GM18505 (cell line): ENCODE measurements around the gene CCDC196.
"Not testable (repeated sequence)": the region's sequence is repeated elsewhere in the genome, so short reads cannot be mapped to it uniquely, and the experiment has no call there.

Experiments
- ATAC-seq: cut with Tn5 transposase; IDR thresholded peaks from one replicate; pipeline ENCODE4 v1.9.1; 2021; ENCODE audit not compliant: unreplicated experiment
- POLR2A ChIP-seq: IDR thresholded peaks from 4 replicates; pipeline ENCODE4 v1.6.1; 2011; ENCODE audit warnings: borderline replicate concordance; ENCODE audit not compliant: insufficient read depth, insufficient read length; ENCODE audit errors: extremely low read depth

The CCDC196 gene

GRCh38 chr14:66477567-66477966, 8.6 kb upstream of the CCDC196 start:
- TF ChIP-seq POLR2A: no peak
- no peak for ATAC-seq

DNA sequence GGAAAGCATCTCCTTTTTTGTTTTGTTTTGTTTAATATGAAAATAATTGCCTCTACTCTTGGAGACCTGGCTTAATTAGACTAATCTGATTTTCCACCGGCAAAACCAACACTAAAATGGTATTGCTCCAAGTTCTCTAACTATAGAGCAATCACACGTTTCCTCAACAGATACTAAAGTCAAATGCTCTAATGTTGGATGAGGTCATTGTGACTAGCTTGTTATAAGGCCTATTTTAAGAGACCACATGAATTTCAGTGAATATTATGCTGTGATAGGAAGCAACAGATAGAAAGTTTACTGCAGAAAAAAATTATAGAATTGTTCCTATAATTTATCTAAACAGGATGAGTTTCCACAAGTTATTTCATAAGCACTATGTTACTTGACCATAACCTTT, 3.3 kb upstream of the CCDC196 start:
- no peak for TF ChIP-seq POLR2A
- no peak for ATAC-seq

DNA sequence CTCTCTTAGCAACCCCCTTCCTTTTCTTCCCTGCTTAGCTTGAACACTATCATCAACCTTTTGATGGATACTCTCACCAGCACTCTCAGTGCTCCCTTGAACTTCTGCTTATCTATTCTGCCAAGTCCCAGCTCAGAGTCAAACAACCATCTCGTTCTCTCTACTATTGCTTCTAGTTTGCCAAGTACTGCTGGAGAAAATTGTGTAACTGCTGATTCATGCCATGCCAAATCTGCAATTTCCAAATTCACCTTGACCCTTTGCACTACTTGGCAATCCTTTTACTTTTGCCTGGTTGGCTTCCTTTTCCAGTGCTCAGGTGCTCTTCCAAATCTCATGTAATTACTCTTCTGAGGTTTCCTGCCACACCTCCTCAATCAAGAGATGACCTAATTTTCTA, 2.8 kb upstream of the CCDC196 start:
- TF ChIP-seq POLR2A: no peak
- no peak for ATAC-seq

GRCh38 chr14:66485029-66485428, 1.1 kb upstream of the CCDC196 start:
- no peak for ATAC-seq

DNA sequence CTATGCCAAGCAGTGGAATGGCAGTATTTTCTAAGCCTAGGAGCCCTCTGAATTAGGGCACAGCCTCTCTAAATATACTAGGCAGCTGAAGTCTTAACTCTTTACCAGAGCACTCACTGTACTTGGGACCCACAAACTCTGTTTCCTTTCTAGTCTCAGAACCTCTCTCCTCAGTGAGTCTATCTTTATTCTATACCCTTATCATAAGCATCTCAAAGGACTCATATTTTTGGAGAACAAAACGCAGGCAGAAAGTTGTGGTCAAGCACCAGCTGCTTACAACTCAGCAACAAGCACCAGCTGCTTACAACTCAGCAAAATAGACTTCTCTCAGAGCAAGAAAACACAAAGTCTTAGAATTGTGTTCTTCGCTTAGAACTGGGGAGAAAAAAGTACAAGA, 993 bp downstream of the CCDC196 start:
- no peak for ATAC-seq
- no peak for TF ChIP-seq POLR2A

More at GRCh38 chr14:66485029-66485428, 1.1 kb upstream of the CCDC196 start:
- TF ChIP-seq POLR2A: no peak

DNA sequence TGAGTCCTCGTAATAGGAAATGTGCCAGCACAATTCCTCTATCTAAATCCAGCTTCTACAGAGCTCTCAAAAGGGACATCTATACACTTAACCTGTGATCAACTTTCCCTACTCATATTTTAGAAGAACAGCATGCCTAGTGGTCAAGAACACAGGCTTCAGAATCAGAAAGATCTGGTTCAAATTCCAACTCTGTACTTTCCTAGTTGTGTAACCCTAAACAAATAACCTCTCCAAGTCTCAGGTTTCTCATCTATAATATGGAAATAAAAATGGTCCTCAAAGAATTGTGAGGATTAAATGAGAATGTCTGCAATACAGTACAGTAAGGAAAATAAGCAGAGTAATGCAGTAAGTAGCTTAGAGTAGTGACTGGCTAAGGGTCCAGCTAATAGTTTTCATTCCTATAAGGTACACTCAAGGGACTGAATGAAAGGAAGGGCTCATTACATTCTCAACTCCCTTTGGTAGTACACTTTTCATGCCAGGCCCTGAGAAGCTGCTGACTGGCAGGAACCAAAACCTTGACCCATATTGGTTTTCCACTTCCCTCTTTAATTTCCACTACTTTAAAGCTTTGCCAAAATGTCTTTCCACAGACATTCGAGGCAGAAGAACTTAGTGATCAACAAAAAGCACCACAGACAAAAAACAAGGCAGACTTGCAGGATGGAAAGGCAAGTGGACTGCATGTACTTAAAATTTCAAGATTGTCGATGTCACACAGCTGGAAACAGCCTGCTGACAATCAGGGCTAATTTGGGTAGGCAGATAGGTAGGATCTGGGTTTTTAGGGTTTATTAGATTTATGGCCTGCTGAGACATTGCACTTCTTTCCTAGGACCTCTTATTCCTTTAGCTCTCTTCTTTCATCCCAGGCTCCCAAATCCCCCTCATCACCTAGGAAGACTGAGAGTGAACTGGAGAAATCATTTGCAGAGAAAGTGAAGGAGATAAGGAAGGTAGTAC, 4.3 kb downstream of the CCDC196 start:
- no peak for TF ChIP-seq POLR2A
- ATAC-seq: no peak

DNA sequence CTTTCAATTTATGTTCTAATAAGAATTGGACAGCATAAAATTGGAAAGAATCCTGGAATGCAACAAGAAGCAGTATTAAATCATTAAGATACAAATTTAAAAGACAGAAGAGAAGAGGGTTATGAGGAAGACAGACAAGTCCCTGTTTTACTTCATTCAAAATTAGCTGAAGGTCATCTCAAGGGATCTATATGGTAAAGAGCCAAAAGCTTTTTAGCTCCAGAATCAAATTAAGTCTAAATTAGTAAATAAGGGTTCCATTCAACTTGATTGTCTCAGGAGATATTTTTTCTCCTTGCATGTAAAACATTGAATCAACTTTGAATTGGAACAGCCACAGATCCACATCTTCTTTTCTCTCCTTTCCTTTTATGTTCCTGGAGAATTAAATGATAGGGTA, 7.6 kb downstream of the CCDC196 start:
- TF ChIP-seq POLR2A: no peak
- ATAC-seq: no peak

GRCh38 chr14:66495218-66496098, 9.3 kb downstream of the CCDC196 start:
- TF ChIP-seq POLR2A: no peak
- peak; percentile 61 for ATAC-seq

DNA sequence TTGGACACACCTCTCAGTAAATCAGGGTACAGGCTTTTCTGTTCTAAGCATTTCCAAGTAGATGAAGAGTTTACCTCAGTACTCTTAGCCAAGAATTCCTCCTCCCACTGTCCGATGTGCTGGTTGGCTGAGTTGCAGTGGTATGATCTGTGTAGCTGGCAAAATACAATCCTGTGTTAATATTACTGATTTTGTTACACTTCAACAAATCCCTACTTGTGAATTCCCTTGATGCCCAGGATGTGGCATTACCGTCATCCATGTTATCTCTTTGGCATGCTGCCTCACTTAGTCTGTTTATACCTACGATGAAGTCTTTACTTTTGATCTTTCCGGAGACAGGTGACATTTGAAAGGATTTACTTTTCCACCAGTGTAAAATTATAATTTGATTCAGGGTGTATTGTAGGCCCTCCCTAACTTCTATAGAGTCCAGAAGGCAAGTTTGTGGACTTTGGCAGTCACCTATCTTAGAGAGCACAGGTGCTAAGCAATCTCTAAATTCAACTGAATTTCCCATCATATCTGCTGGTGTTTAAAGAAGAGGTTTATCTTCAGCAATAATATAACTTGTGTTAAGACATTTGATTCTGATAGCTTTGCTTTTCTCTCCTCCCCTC, 10.1 kb downstream of the CCDC196 start:
- no peak for ATAC-seq
- TF ChIP-seq POLR2A: no peak

DNA sequence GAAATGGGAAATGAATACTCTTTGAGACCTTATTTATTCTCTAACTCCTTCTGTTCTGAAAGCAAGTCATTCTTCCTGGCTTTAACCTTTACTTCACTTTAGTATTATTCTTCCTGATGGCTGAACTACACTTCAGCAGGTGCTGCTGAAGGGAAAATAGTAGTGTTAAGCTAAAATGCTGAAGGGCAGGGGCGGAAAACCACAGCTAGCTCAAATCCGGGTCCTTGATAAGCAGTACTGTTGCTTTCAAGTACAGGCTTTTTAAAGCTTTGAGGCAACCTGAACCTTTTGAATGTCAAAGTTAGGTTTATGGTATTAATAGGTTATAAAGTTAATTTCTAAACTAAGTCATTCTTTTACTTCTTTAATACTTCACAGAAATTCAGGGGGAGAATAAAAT, 10.7 kb downstream of the CCDC196 start:
- ATAC-seq: no peak
- no peak for TF ChIP-seq POLR2A

GRCh38 chr14:66498311-66498710, 12.1 kb downstream of the CCDC196 start:
- no peak for ATAC-seq
- no peak for TF ChIP-seq POLR2A

DNA sequence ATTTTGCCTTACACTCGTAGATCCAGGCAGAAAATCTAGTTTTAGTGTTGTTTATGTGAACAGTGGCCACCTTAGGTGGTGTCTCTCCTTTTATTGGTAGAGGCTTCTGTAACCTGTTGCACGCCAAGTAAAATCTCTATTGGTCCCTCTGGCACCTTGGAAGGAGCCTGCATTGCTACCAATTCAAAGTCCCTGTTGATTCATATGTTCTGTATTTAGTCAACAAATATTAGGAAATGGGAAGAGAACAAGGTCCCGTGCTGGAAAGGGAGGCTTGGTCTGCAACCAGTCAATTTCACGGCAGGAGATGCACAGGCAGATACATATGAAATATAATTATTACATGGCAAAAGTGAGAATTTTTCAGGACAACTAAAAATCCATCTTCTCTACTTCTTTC, 15.4 kb downstream of the CCDC196 start:
- no peak for ATAC-seq
- TF ChIP-seq POLR2A: no peak

- not testable (repeated sequence) for ATAC-seq
Observed at GRCh38 chr14:66502836-66503235, 16.7 kb downstream of the CCDC196 start.
